SK-N-MC (cell line): Measurements from ENCODE around the gene SLC12A8.

Source experiments
- EZH2 ChIP-seq: fragments of 200-600 bp; sonication (generic); IDR thresholded peaks from one replicate; pipeline ENCODE4 v1.6.1; 2017; ENCODE audit warnings: antibody characterized with exemption
- FOXP2 ChIP-seq: optimal IDR thresholded peaks from 2 replicates; pipeline ENCODE3; 2011; ENCODE audit warnings: mild to moderate bottlenecking, moderate library complexity; ENCODE audit not compliant: insufficient read depth; ENCODE audit errors: extremely low read length, control extremely low read depth
- POLR2AphosphoS5 ChIP-seq: IDR thresholded peaks from 2 replicates; pipeline ENCODE4 v1.6.1; 2012; ENCODE audit warnings: mild to moderate bottlenecking, low read depth, low read length, borderline replicate concordance

- TF ChIP-seq EZH2 (no peak), FOXP2 (no peak), POLR2AphosphoS5 (no peak)
Measured at GRCh38 chr3:125213946-125214542, 1.5 kb upstream of the SLC12A8 start.
